GM18520 (cell line): ENCODE measurements around the gene LCN10.

ENCODE experiments used
- ATAC-seq: cut with Tn5 transposase; IDR thresholded peaks from one replicate; pipeline ENCODE4 v1.9.1; 2021; ENCODE audit not compliant: unreplicated experiment

Gene LCN10

GRCh38 chr9:136690104-136690805 is 52.5 kb downstream of the LCN10 start:
- ATAC-seq = no peak

- no peak for ATAC-seq
Measured at GRCh38 chr9:136689108-136689460, 53.7 kb downstream of the LCN10 start.

GRCh38 chr9:136688274-136689107 is 54.2 kb downstream of the LCN10 start:
- ATAC-seq = no peak
